Spinal cord (tissue), 4 donors: ENCODE data around the gene BTG4. TPM values are rescaled to one million over a fixed set of nuclear protein-coding genes. Genes with fewer than 3 reads are reported as not detected.

Source experiments
- polyA plus RNA-seq, 2 donors: library from polyadenylated mRNA; unstranded; fragments of 120-200 nt; gene quantifications; one replicate each; pipeline ENCODE4 v1.2.1, GENCODE V29; 2013; ENCODE audit not compliant: insufficient read length in 2 of 2
- small RNA-seq: library from RNA; depleted of rRNA; stranded (forward); fragments of <200 nt; gene quantifications from one replicate; pipeline ENCODE3, GENCODE V24; 2014; ENCODE audit warnings: low replicate concordance
- total RNA-seq, 2 donors: library from RNA; depleted of rRNA in 1 of 2; stranded (reverse); fragments of 120-200 nt in 1 of 2; fragments of >200 nt in 1 of 2; gene quantifications; one replicate each; pipeline versions ENCODE4 v1.2.3 to v1.2.4, GENCODE V29; 2013 to 2014

BTG4 gene
- total and polyA plus RNA-seq, 4 donors: 0.39 TPM; not detected in 3

Small RNAs within 50 kb of the gene (small RNA-seq; reads per million reads assigned to genes)
- gene MIR34B (3.0 reads per million, percentile 92 among the genes with 10 or more reads in this experiment), gene MIR34C (30.4 reads per million, percentile 97 among the genes with 10 or more reads in this experiment)

Other genes with a start within 250 kb of the BTG4 start
- gene POU2AF3, start 213.8 kb downstream of the BTG4 start, total RNA-seq: 1 to 10 TPM in 1 of 2 donors, under 1 TPM in 1; 0.20 to 2.5 TPM
- 1 to 10 TPM; 2.7 to 3.5 TPM for gene POU2AF3, start 213.8 kb downstream of the BTG4 start, polyA plus RNA-seq
- gene POU2AF1, start 133.1 kb downstream of the BTG4 start, total RNA-seq: 1 to 10 TPM in 1 of 2 donors, under 1 TPM in 1; 0.40 to 4.5 TPM
- under 1 TPM; 0.27 to 0.63 TPM for gene POU2AF1, start 133.1 kb downstream of the BTG4 start, polyA plus RNA-seq
- 10 to 100 TPM in 1 of 2 donors, 1 to 10 TPM in 1; 3.4 to 29.5 TPM for gene HOATZ, start 2.4 kb upstream of the BTG4 start, total RNA-seq
- gene HOATZ, start 2.4 kb upstream of the BTG4 start, polyA plus RNA-seq: 1 to 10 TPM; 6.5 to 7.6 TPM
- gene LAYN, start 28.3 kb upstream of the BTG4 start, total RNA-seq: 10 to 100 TPM; 13.5 to 16.4 TPM
- 10 to 100 TPM; 11.0 to 11.8 TPM for gene LAYN, start 28.3 kb upstream of the BTG4 start, polyA plus RNA-seq
- gene SIK2, start 90.1 kb upstream of the BTG4 start, total RNA-seq: 10 to 100 TPM; 19.8 to 26.6 TPM
- gene SIK2, start 90.1 kb upstream of the BTG4 start, polyA plus RNA-seq: 10 to 100 TPM; 18.1 to 19.6 TPM